Activated T-cell treated with anti-CD3 and anti-CD28 coated beads, Interleukin-2, amount 50 U/mL, for 48 hours (primary cell): ENCODE data around the gene ENTPD8.
"Not testable (repeated sequence)": the region's sequence is repeated elsewhere in the genome, so short reads cannot be mapped to it uniquely, and the experiment has no call there.

Experiments used
- DNase-seq, 2 experiments: peaks; one replicate each; pipeline ENCODE4 v3.0.0-alpha.2; 2020

The ENTPD8 gene

GRCh38 chr9:137476856-137477255, 35.7 kb upstream of the ENTPD8 start:
- DNase-seq, result no peak

- DNase-seq, result no peak
These were observed 34.5 kb upstream of the ENTPD8 start for GRCh38 chr9:137475666-137476065.

DNA sequence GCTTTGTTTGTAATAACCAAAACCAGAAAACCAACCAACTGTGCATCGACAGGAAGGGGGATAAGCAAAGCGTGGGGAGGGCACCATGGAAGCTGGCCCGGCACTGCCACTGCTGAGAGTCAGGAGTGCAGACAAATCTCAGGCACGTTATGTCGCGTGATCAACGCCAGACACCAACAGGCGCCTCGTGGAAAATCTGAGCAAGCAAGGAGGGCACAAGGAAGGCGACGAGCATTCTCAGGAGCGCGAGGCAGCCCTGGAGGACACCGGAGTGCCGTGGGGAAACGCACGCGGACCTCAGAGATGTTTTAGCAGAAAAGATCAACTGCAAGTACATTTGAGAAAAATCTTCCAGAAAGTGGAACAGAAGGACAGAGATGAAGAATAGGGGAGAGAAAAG, 33.1 kb upstream of the ENTPD8 start:
- no peak for DNase-seq

GRCh38 chr9:137470785-137471184, 29.6 kb upstream of the ENTPD8 start:
- no peak for DNase-seq

GRCh38 chr9:137467896-137468295, 26.7 kb upstream of the ENTPD8 start:
- no peak for DNase-seq

GRCh38 chr9:137467161-137467581, 26.0 kb upstream of the ENTPD8 start:
- no peak for DNase-seq

- not testable (repeated sequence) for DNase-seq
These were observed 25.4 kb upstream of the ENTPD8 start for GRCh38 chr9:137466389-137467085.

DNA sequence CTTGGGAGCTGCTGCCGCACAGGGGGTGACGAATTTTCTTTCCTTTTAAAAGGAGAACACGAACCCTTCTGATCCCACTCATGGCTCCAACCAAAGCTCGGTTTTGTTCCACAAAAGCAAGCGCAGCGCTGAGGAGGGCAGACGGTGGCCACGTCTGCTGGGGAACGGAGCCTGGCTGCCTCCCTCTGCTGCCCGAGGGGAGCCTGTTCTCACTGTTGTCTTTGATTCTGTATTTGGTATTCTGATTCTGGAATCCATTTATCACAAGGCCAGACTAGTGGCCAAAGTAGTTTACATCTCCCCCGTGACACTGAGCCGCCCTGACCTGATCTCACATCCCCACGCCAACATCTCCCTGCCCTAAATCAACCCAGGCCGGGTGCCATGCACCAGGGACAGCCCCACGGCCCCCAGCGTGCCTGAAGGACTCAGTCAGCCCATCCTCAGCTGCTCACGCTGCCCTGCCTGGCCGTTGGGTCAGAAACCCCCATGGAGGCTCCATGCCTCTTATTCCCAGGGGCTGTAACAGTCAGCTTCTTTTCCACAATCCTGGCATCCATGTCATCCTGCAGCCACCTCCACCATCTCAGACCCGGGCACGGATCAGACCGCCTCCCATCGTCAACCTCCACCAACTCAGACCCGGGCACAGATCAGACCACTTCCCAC, 24.7 kb upstream of the ENTPD8 start:
- DNase-seq, result no peak

DNA sequence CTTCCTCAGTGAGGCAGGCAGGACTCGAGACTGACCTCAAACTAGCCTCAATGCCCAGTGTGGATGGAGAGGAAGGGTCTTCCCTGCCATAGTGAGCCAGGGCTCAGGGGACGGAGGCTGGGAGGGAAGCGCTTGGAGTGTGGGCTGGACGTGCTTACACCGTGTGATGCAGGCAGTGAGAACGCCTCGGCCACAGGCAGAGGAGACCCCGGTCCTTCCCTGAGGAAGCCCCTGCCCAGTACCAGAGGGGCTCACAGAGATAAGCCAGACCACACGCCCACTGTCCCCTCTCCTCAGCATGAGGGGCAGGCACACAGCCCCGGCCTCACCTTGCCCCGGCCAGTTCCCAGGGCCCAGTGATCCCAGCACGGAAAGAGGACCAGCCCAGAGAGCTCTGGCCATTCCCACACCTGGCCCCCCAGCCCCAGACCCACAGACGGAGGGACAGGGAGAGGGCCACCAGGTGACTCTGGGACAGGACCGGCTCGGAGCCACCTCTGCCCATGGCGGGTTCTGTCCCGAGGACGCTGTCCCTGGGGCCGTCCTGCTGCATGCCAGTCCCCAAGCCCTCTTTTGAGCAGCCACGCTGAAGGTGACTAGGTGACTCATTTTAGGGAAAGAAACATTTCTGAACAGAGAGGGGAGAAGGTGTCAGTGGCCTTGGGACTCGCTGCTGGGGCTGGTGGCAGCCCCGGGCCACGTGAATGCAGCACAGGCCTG, 24.0 kb upstream of the ENTPD8 start:
- DNase-seq, result no peak

DNA sequence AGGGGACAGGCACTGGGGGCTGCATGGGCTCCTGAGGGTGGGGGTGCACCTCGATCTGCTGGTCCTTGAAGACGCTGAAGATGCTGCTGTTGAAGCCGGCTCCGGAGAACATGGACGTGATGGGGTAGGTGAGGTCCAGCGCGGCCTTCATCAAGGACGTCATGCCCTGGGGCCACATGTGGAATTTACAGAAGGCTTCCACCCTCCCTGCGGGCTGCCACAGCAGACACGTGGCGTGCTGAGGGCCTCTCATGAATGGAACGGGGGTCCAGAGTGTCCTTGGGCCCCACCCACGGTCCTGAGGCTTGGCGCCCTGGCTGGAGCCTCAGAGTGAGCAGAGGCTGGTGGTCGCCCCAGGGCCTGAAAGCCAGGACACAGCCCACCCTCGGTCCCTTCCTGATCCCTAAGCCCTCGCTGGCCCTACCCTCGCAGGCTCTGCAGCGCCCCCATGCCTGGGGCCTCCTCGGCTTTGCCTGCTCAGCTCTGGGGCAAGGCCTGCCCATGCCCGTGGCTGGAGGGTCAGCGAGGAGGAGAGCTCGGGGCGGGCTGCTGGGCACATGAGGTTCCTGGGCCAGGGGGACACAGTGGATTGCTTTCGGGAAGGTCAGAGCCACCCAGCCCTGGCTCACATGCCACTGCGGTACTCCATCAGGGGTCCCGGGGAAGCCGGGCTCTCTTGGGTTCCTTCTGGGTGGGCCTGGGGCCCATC, 23.3 kb upstream of the ENTPD8 start:
- DNase-seq, result no peak

- DNase-seq, result no peak
These were observed 22.8 kb upstream of the ENTPD8 start for GRCh38 chr9:137463931-137464290.

DNA sequence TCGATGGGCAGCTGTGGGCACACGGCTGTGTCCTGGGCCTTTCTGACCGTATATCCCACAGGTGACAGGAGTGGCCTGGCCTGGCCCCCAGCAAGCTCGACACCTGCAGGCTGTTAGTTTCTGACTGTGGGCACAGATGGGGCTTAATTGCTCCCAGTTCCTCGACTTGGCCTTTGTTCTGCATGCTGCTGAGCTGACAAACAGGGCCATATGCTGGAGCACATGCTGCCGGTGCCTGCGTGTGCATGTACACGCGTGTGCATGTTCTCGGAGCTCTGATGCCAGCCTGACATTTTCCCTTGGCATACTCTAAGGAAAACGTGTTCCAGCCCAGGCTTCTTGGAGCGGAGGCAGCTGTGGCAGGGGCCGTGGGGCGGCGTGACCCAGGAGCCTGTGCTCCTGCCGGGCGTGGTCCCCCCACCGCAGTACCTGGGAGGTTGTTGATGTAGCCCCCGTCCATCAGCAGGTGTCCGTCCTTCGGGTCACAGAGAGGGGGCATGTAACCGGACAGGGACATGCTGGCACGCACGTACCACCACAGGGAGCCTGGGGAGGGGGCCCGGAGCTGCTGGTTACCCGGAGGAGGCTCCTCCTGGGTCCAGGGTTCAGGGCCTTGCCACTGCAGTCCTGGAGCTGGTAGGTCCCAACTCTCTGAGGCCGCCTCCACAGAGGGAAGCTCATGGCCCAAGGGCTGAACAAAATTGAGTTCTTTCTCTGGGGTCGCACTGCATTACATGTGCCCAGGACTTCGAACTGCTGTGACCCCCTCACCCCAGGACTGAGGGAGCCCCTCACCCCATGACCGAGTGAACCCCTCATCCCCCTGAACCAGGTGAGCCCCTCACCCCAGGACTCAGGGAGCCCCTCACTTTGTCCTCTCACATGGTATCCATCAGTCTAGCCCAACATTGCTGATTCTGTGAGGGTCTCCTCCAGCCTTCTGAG, 22.1 kb upstream of the ENTPD8 start:
- no peak for DNase-seq

- DNase-seq, result peak in 1 of 2 experiments; percentile 20
These were observed 21.3 kb upstream of the ENTPD8 start for GRCh38 chr9:137462396-137462985.

DNA sequence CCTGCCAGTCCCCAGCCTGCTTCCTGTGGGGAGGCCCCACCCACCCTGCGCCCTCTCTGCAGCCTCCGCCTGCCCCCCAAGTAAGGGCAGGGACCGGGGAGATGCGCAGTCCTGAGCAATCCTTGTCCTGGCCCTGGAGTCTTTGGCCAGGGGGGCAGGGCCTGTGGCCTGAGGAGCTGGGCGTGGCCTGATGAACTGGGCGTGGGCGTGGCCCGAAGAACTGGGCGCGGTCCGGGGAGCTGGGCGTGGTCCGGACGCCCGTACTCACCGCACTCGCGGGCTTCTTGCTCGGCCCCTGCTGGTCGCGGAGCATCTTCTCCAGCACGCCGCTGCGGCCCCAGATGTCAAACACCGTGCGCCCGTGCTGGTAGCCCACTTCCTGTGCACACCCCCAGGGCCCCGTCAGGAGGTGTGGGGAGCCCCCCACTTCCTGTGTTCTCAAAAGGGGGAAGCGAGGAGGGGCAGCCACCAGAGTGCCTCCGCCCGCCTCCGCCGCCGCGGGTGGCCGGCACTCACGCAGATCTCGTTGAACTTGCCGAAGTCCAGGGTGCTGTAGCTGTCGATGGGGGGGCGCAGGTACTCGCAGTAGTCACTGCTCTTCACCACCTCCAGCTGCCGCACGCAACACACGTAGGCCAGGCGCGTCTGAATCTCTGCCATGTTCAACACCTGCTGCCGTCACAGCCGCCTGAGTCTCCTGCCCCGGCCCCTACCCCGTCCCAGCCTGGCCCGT, 20.7 kb upstream of the ENTPD8 start:
- DNase-seq, result peak; percentile 88 to 91

- no peak for DNase-seq
These were observed 20.1 kb upstream of the ENTPD8 start for GRCh38 chr9:137461316-137461662.

- DNase-seq, result peak in 1 of 2 experiments; percentile 27
These were observed 19.5 kb upstream of the ENTPD8 start for GRCh38 chr9:137460363-137461315.

DNA sequence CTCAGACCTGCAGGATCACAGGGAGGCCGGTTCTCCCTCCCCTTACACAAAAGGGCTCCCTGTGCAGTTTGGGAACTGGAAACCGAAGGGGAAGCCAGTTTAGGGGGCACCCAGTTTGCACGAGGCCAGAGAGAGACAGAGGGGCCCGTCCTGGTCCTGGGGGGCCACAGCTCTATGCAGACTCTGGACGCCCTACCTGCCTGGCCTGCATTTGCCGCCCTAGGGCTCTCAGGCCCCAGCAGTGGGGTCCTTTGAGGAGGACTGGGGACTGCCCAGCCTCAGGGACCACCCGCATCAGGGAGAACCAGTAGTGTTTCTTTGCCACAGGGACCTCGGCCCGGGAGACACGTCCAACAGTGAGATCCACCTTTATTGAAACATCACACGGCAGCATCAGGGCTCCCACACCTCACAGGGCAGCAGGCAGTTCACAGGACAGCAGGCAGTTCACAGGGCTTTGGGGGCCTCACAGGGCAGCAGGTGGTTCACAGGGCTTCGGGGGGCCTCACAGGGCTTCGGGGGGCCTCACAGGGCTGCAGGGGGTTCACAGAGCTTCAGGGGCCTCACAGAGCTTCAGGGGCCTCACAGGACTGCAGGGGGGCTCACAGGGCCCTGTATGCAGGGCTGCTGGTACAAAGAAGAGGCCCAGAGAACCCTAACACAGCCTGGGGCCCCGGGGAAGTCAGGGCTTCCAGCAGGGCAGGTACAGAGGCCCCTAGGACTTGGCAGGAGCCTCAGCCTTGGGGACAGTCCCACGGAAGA, 18.6 kb upstream of the ENTPD8 start:
- DNase-seq, result no peak

- DNase-seq, result peak; percentile 93 to 97
These were observed 18.0 kb upstream of the ENTPD8 start, which contains the start of gene NSMF for GRCh38 chr9:137459152-137459600. Gene NSMF (minus strand): TSS chr9:137459334. CDS start chr9:137459102, 232 bp downstream.
